MM.1S (cell line): Measurements from ENCODE around the gene GALNTL6.

ENCODE experiments used
- DNase-seq: peaks from one replicate; pipeline ENCODE4 v3.0.0-alpha.2; 2015
- H2AFZ ChIP-seq: fragments of 300-600 bp; sonication (generic); 2 replicates; pipeline ENCODE4 v1.6.0; 2016; ENCODE audit warnings: antibody characterized with exemption, low read length
- H3F3A ChIP-seq: fragments of 300-600 bp; sonication (generic); 2 replicates; pipeline ENCODE4 v1.6.1; 2016; ENCODE audit warnings: mild to moderate bottlenecking, antibody characterized with exemption, low read length, moderate library complexity, mixed read lengths; ENCODE audit not compliant: insufficient read depth
- H3K27ac ChIP-seq: fragments of 300-600 bp; sonication (generic); 2 replicates; pipeline ENCODE4 v1.5.1; 2016; ENCODE audit warnings: mild to moderate bottlenecking, low read length
- H3K27me3 ChIP-seq: fragments of 300-600 bp; sonication (generic); replicated peaks from 2 replicates; pipeline ENCODE4 v1.6.0; 2016; ENCODE audit warnings: low read length; ENCODE audit not compliant: insufficient read depth
- H3K36me3 ChIP-seq: fragments of 300-600 bp; sonication (generic); replicated peaks from 2 replicates; pipeline ENCODE4 v1.6.1; 2016; ENCODE audit warnings: mild to moderate bottlenecking, low read length, mixed read lengths; ENCODE audit not compliant: insufficient read depth
- H3K4me1 ChIP-seq: fragments of 300-600 bp; sonication (generic); 2 replicates; pipeline ENCODE4 v1.6.1; 2016; ENCODE audit warnings: low read length, mixed read lengths
- H3K4me2 ChIP-seq: fragments of 300-600 bp; sonication (generic); 2 replicates; pipeline ENCODE4 v1.6.0; 2016; ENCODE audit warnings: low read depth, low read length
- H3K4me3 ChIP-seq: fragments of 300-600 bp; sonication (generic); 2 replicates; pipeline ENCODE4 v1.5.1; 2016; ENCODE audit warnings: low read length, mixed read lengths
- H3K79me2 ChIP-seq: fragments of 300-600 bp; sonication (generic); 2 replicates; pipeline ENCODE4 v1.6.1; 2016; ENCODE audit warnings: mixed run types, low read length, mixed read lengths
- H3K9ac ChIP-seq: fragments of 300-600 bp; sonication (generic); 2 replicates; pipeline ENCODE4 v1.6.1; 2016; ENCODE audit warnings: low read length, mixed read lengths
- H3K9me2 ChIP-seq: fragments of 300-600 bp; sonication (generic); replicated peaks from 2 replicates; pipeline ENCODE4 v1.6.1; 2016; ENCODE audit warnings: mild to moderate bottlenecking, low read length, mixed read lengths; ENCODE audit not compliant: insufficient read depth
- H3K9me3 ChIP-seq: fragments of 300-600 bp; sonication (generic); replicated peaks from 2 replicates; pipeline ENCODE4 v1.6.1; 2016; ENCODE audit warnings: mild to moderate bottlenecking, low read length, mixed read lengths; ENCODE audit not compliant: insufficient read depth
- H4K20me1 ChIP-seq: fragments of 300-600 bp; sonication (generic); 2 replicates; pipeline ENCODE4 v1.6.1; 2016; ENCODE audit warnings: mild to moderate bottlenecking, low read length, moderate library complexity, mixed read lengths; ENCODE audit not compliant: insufficient read depth
- EZH2 ChIP-seq: fragments of 300-600 bp; sonication (generic); optimal IDR thresholded peaks from 2 replicates; pipeline ENCODE3; 2017; ENCODE audit warnings: low read depth, mild to moderate bottlenecking, antibody characterized with exemption, low read length, mixed read lengths
- EZH2phosphoT487 ChIP-seq: fragments of 300-600 bp; sonication (generic); IDR thresholded peaks from 2 replicates; pipeline ENCODE4 v1.6.1; 2018; ENCODE audit warnings: antibody characterized with exemption, low read length
- TF ChIP-seq, protein P1 (sequence below): fragments of 300-600 bp; sonication (generic); IDR thresholded peaks from 2 replicates; pipeline ENCODE4 v1.5.1; 2016; ENCODE audit warnings: antibody characterized with exemption, low read length, mixed read lengths

GALNTL6 gene

DNA sequence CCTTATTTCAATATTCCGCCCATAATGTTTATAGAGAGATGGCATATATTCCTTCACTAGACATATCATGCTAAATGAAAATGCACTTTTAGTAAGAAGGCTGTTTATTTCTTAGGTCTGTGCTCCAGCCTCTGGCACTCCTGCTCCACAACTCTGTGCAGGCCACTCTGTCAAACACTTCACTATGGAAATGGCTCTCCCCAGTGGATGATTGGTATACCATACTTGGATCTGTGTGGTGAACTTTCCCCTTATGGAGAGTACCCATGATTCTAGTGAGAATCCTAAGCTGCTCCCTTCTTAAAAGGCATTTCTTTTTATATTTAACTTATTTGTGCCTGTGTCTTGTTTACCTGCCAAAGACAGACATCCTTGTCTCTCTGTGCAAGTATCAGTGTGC lies 875.3 kb downstream of the GALNTL6 start:
- H3F3A ChIP-seq: no peaks in the 10 kb centered on the region
- no peaks in the 10 kb centered on the region for H3K27me3 ChIP-seq
- no peak overlapping the region for H3K4me3 ChIP-seq
- H3K9ac ChIP-seq: no peak overlapping the region
- TF ChIP-seq, protein P1, sequence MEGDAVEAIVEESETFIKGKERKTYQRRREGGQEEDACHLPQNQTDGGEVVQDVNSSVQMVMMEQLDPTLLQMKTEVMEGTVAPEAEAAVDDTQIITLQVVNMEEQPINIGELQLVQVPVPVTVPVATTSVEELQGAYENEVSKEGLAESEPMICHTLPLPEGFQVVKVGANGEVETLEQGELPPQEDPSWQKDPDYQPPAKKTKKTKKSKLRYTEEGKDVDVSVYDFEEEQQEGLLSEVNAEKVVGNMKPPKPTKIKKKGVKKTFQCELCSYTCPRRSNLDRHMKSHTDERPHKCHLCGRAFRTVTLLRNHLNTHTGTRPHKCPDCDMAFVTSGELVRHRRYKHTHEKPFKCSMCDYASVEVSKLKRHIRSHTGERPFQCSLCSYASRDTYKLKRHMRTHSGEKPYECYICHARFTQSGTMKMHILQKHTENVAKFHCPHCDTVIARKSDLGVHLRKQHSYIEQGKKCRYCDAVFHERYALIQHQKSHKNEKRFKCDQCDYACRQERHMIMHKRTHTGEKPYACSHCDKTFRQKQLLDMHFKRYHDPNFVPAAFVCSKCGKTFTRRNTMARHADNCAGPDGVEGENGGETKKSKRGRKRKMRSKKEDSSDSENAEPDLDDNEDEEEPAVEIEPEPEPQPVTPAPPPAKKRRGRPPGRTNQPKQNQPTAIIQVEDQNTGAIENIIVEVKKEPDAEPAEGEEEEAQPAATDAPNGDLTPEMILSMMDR: no peak
- no peak for TF ChIP-seq EZH2
- no peak for TF ChIP-seq EZH2phosphoT487
- H3K27ac ChIP-seq: no peak overlapping the region
- no peak overlapping the region for H2AFZ ChIP-seq
- H3K4me1 ChIP-seq: no peaks in the 10 kb centered on the region
- no peaks in the 10 kb centered on the region for H3K79me2 ChIP-seq
- no peaks in the 10 kb centered on the region for H4K20me1 ChIP-seq
- H3K4me2 ChIP-seq: no peak overlapping the region
- DNase-seq: no peak
- H3K36me3 ChIP-seq: no peaks in the 10 kb centered on the region
- no peaks in the 10 kb centered on the region for H3K9me2 ChIP-seq
- no peaks in the 10 kb centered on the region for H3K9me3 ChIP-seq

- no peak overlapping the region for H3K27ac ChIP-seq
- no peaks in the 10 kb centered on the region for H3K36me3 ChIP-seq
- no peak for DNase-seq
- H3K27me3 ChIP-seq: no peaks in the 10 kb centered on the region
- H3K9ac ChIP-seq: no peak overlapping the region
- H3K4me3 ChIP-seq: no peak overlapping the region
- no peaks in the 10 kb centered on the region for H3K9me2 ChIP-seq
- no peaks in the 10 kb centered on the region for H3K4me1 ChIP-seq
- no peak overlapping the region for H3K4me2 ChIP-seq
- H3K79me2 ChIP-seq: no peaks in the 10 kb centered on the region
- no peak overlapping the region for H2AFZ ChIP-seq
- no peak for TF ChIP-seq EZH2
- TF ChIP-seq, protein P1: no peak
- no peak for TF ChIP-seq EZH2phosphoT487
- H3F3A ChIP-seq: no peaks in the 10 kb centered on the region
- H4K20me1 ChIP-seq: no peaks in the 10 kb centered on the region
- H3K9me3 ChIP-seq: no peaks in the 10 kb centered on the region
Observed at GRCh38 chr4:172691552-172691951, 878.3 kb downstream of the GALNTL6 start.

DNA sequence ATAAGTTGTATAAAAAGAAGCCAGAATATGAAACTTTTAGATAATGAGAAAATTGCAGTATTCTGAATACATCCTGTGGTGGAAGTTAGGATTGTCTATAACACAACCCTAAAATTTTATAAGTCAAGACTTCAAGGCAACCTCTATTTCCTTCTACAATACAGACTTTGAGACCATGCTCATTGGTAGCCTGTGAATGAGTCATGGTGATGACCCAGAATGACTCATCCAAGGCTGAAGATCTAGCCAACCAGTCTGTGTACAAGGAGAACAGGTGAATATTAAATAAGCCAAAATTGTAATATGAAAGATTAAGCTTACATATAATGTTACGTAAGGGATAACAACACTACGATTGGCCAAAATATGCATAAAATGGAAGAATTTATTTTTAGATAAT lies 879.5 kb downstream of the GALNTL6 start:
- H3F3A ChIP-seq: no peaks in the 10 kb centered on the region
- no peak overlapping the region for H2AFZ ChIP-seq
- H4K20me1 ChIP-seq: no peaks in the 10 kb centered on the region
- H3K9me2 ChIP-seq: no peaks in the 10 kb centered on the region
- H3K9me3 ChIP-seq: no peaks in the 10 kb centered on the region
- TF ChIP-seq EZH2: no peak
- TF ChIP-seq, protein P1: no peak
- TF ChIP-seq EZH2phosphoT487: no peak
- H3K79me2 ChIP-seq: no peaks in the 10 kb centered on the region
- no peaks in the 10 kb centered on the region for H3K36me3 ChIP-seq
- H3K4me3 ChIP-seq: no peak overlapping the region
- H3K27me3 ChIP-seq: no peaks in the 10 kb centered on the region
- no peaks in the 10 kb centered on the region for H3K4me1 ChIP-seq
- no peak overlapping the region for H3K9ac ChIP-seq
- H3K27ac ChIP-seq: no peak overlapping the region
- DNase-seq: no peak
- H3K4me2 ChIP-seq: no peak overlapping the region
